A549 treated with AZD2906 at 1 μM for 4 hours (cell line): Measurements from ENCODE around the gene TGM6. TPM values are rescaled to one million over a fixed set of nuclear protein-coding genes. Genes with fewer than 3 reads are reported as not detected.

ENCODE experiments used
- total RNA-seq: library from RNA; stranded (reverse); fragments of 200-300 nt; extraction: Qiagen RNA extraction; gene quantifications from 5 replicates; pipeline ENCODE4 v1.2.3, GENCODE V29; 2022

Gene TGM6
- total RNA-seq: not detected in 5 replicates

DNA sequence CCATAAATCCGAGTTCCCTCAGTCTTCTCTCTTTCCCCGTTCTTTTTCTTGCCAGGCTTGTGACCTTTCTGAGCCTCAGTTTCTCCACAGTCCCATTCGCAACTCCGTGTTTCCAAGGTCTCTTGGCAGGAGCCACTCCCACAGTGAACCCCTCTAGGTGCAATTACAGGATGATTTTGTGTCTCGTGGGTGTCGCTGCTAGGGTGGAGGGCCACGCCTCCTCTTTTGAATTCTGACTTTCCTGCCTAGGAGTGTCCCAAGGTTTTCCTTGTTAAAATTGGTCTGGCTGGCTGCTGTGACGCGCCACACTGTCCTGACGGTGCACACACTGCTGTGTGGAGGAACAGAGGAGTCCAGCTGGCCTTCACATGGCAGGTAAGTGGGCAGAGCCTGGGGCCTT is at the start of gene TGM6:
Gene TGM6, plus strand, starts transcription at position 301 of the 400 bp plus-strand sequence. Its CDS starts 68 bp downstream, at position 369.

DNA sequence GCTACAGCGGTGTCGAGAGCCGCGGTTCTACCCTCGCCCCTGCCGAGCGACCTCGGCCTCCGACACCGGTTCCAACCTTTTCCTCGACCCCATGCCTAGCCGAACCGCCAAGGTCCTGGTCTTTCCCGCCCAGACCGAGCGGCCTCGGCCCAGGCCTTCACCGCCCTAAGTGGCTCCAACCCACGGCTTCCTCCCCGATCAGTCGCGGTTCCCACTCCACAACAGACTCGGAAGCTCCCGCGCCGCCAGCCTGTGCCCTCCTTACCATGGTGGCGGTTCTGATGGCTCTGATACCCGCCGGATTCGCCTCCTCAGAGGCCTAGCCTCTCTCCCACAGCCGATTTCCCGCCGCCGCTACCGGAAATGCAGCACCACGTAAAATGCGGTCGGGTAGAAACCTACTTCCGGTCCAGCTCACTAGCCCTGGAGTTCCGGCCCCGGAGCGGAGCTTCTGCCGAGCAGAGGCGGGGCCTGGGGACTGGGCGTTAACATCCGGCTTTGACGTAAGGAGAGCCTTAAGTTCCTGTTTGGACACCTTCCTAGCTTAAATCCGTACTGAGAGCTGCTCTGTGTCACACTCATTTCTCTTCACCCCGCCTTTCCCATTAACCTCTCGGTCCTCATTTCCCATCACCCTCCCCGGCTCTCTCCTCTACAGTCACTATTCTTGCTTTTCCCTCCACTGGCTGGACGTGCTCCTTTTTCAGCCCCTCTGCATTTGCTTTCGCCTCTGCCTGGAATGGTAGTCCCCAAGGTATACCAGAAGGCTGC is 89.9 kb downstream of the TGM6 start, which contains the start of gene SNRPB:
Gene SNRPB, minus strand, starts transcription at position 367 of the 771 bp plus-strand sequence. Its CDS starts 99 bp downstream, at position 268.

Other genes starting within 250 kb of the TGM6 start
- gene TGM3, start 84.9 kb upstream of the TGM6 start, total RNA-seq: 0.05 to 0.07 TPM (median 0.07 TPM) in 3 of 5 replicates, not detected in the others
- gene SNRPB, start 89.9 kb downstream of the TGM6 start, total RNA-seq: 879 to 1,091 TPM (median 997 TPM) in 5 replicates
- gene ZNF343, start 128.0 kb downstream of the TGM6 start, total RNA-seq: 12.0 to 18.3 TPM (median 13.1 TPM) in 5 replicates
- not detected in 5 replicates for gene TMC2, start 155.7 kb downstream of the TGM6 start, total RNA-seq